HG03097 (cell line): ENCODE measurements around the gene MAP3K4.

Experiments
- ATAC-seq: cut with Tn5 transposase; IDR thresholded peaks from one replicate; pipeline ENCODE4 v1.9.1; 2021; ENCODE audit not compliant: unreplicated experiment, low FRiP score

Gene MAP3K4

GRCh38 chr6:161163466-161164181 lies 172.1 kb downstream of the MAP3K4 start:
- no peak for ATAC-seq

- no peak for ATAC-seq
Measured at GRCh38 chr6:161164182-161164625, 172.6 kb downstream of the MAP3K4 start.

- no peak for ATAC-seq
Measured at GRCh38 chr6:161166176-161166575, 174.6 kb downstream of the MAP3K4 start.

GRCh38 chr6:161166677-161167076 lies 175.1 kb downstream of the MAP3K4 start:
- no peak for ATAC-seq
